Measurements from ENCODE around the gene SMIM38.
"Not testable (repeated sequence)": the region's sequence is repeated elsewhere in the genome, so short reads cannot be mapped to it uniquely, and the experiment has no call there.

The SMIM38 gene

GRCh38 chr11:69140161-69140560 lies 15.6 kb upstream of the SMIM38 start:
- DNase-seq (ENCODE audit: low spot score): not testable (repeated sequence)

GRCh38 chr11:69140635-69141034 lies 15.1 kb upstream of the SMIM38 start:
- no peak for DNase-seq (ENCODE audit: low spot score)

- DNase-seq (ENCODE audit: low spot score): no peak
Observed at GRCh38 chr11:69141742-69142141, 14.0 kb upstream of the SMIM38 start.

- no peak for DNase-seq (ENCODE audit: low spot score)
Observed at GRCh38 chr11:69142895-69143294, 12.8 kb upstream of the SMIM38 start.

GRCh38 chr11:69144316-69145049 lies 11.3 kb upstream of the SMIM38 start:
- DNase-seq (ENCODE audit: low spot score): no peak

GRCh38 chr11:69145050-69145380 lies 10.7 kb upstream of the SMIM38 start:
- no peak for DNase-seq (ENCODE audit: low spot score)

- DNase-seq (ENCODE audit: low spot score): no peak
Observed at GRCh38 chr11:69148377-69148762, 7.4 kb upstream of the SMIM38 start.

- DNase-seq (ENCODE audit: low spot score): no peak
Observed at GRCh38 chr11:69148806-69149205, 6.9 kb upstream of the SMIM38 start.

- DNase-seq (ENCODE audit: low spot score): not testable (repeated sequence)
Observed at GRCh38 chr11:69149338-69150045, 6.2 kb upstream of the SMIM38 start.

GRCh38 chr11:69150175-69150574 lies 5.6 kb upstream of the SMIM38 start:
- no peak for DNase-seq (ENCODE audit: low spot score)

- DNase-seq (ENCODE audit: low spot score): no peak
Observed at GRCh38 chr11:69151836-69152235, 3.9 kb upstream of the SMIM38 start.

- no peak for DNase-seq (ENCODE audit: low spot score)
Observed at GRCh38 chr11:69152733-69153421, 2.9 kb upstream of the SMIM38 start.

- no peak for DNase-seq (ENCODE audit: low spot score)
Observed at GRCh38 chr11:69153661-69154060, 2.1 kb upstream of the SMIM38 start.

- no peak for DNase-seq (ENCODE audit: low spot score)
Observed at GRCh38 chr11:69154211-69154913, 1.4 kb upstream of the SMIM38 start.

GRCh38 chr11:69154938-69155301 lies 815 bp upstream of the SMIM38 start:
- no peak for DNase-seq (ENCODE audit: low spot score)

GRCh38 chr11:69156235-69156639 lies 502 bp downstream of the SMIM38 start:
- DNase-seq (ENCODE audit: low spot score): no peak

GRCh38 chr11:69156673-69157155 lies 979 bp downstream of the SMIM38 start:
- no peak for DNase-seq (ENCODE audit: low spot score)

- DNase-seq (ENCODE audit: low spot score): no peak
Observed at GRCh38 chr11:69157156-69157821, 1.6 kb downstream of the SMIM38 start.

- no peak for DNase-seq (ENCODE audit: low spot score)
Observed at GRCh38 chr11:69157822-69158231, 2.1 kb downstream of the SMIM38 start.

- no peak for DNase-seq (ENCODE audit: low spot score)
Observed at GRCh38 chr11:69158301-69159149, 2.8 kb downstream of the SMIM38 start.
